WTC11 (cell line): ENCODE results near the gene PSMD3.

Experiments used
- ATF6 ChIP-seq: sonication (generic); formaldehyde crosslinking; IDR thresholded peaks from 2 replicates; pipeline ENCODE4 v1.8.1; 2023; ENCODE audit warnings: mild to moderate bottlenecking, missing genetic modification reagents
- CTCF ChIP-seq: fragments of 200-600 bp; IDR thresholded peaks from 2 replicates; pipeline ENCODE4 v1.8.0; 2022; ENCODE audit warnings: antibody characterized with exemption
- NFE2L1 ChIP-seq: sonication (generic); formaldehyde crosslinking; IDR thresholded peaks from 2 replicates; pipeline ENCODE4 v1.8.1; 2023; ENCODE audit warnings: missing genetic modification reagents
- PREB ChIP-seq: sonication (generic); formaldehyde crosslinking; IDR thresholded peaks from 2 replicates; pipeline ENCODE4 v1.8.1; 2022; ENCODE audit warnings: mild to moderate bottlenecking, missing genetic modification reagents, moderate library complexity, borderline replicate concordance
- USF2 ChIP-seq: sonication (generic); formaldehyde crosslinking; IDR thresholded peaks from 2 replicates; pipeline ENCODE4 v1.8.1; 2023; ENCODE audit warnings: mild to moderate bottlenecking, missing genetic modification reagents, moderate library complexity

GRCh38 chr17:40035162-40035559 is 54.6 kb downstream of the PSMD3 start:
- TF ChIP-seq PREB (CRISPR knock-in tag) (no peak), USF2 (CRISPR knock-in tag) (no peak), NFE2L1 (no peak), CTCF (peak; percentile 80), ATF6 (CRISPR knock-in tag) (no peak)
